Kidney (tissue), 14 donors: ENCODE data around the gene SLC12A7. TPM values are rescaled to one million over a fixed set of nuclear protein-coding genes. Genes with fewer than 3 reads are reported as not detected.

Experiments
- DNase-seq, 5 donors: peaks; one replicate each; pipeline ENCODE4 v3.0.0-alpha.2; 2013 to 2020
- FAIRE-seq: peaks from 2 replicates; lab custom pipeline; 2012; peaks lifted over from hg19 to GRCh38; lab: Jason Lieb, UNC
- H3K27ac ChIP-seq, 2 donors: one replicate each; pipeline ENCODE4 v1.7.0; 2013; ENCODE audit warnings: low read depth in 2 of 2, low read length in 2 of 2, inconsistent platforms in 1 of 2
- H3K27me3 ChIP-seq: one replicate; pipeline ENCODE4 v1.7.1; 2013; ENCODE audit warnings: low read length, inconsistent platforms; ENCODE audit not compliant: control insufficient read depth, insufficient read depth
- H3K36me3 ChIP-seq, 3 donors: one replicate each; pipeline versions ENCODE4 v1.7.0 to v1.7.1; 2013; ENCODE audit warnings: low read length in 3 of 3, control low read depth in 1 of 3, inconsistent platforms in 1 of 3; ENCODE audit not compliant: insufficient read depth in 3 of 3, control insufficient read depth in 2 of 3
- H3K4me1 ChIP-seq, 3 donors: one replicate each; pipeline versions ENCODE4 v1.7.0 to v1.7.1; 2013; ENCODE audit warnings: low read length in 3 of 3, inconsistent platforms in 1 of 3, low read depth in 1 of 3; ENCODE audit not compliant: control insufficient read depth in 2 of 3, insufficient read depth in 2 of 3
- H3K4me3 ChIP-seq, 3 donors: one replicate each; pipeline versions ENCODE4 v1.7.0 to v1.8.1; 2013; ENCODE audit warnings: low read length in 3 of 3, control low read depth in 1 of 3, inconsistent platforms in 1 of 3
- H3K9ac ChIP-seq, 3 donors: one replicate each; pipeline versions ENCODE4 v1.7.0 to v1.7.1; 2013; ENCODE audit warnings: low read length in 3 of 3, control low read depth in 1 of 3, inconsistent platforms in 1 of 3
- H3K9me3 ChIP-seq, 3 donors: one replicate each; pipeline versions ENCODE4 v1.7.0 to v1.7.1; 2013; ENCODE audit warnings: low read length in 3 of 3, control low read depth in 1 of 3, inconsistent platforms in 1 of 3; ENCODE audit not compliant: control insufficient read depth in 2 of 3, insufficient read depth in 1 of 3
- CTCF ChIP-seq: IDR thresholded peaks from 3 replicates; pipeline ENCODE4 v1.5.1; 2012; ENCODE audit warnings: mild to moderate bottlenecking, moderate library complexity, borderline replicate concordance; ENCODE audit not compliant: insufficient read depth; ENCODE audit errors: extremely low read depth
- intact Hi-C: fragments of 100-400 bp; cut with DNase I; formaldehyde crosslinking; loops from one replicate; pipeline ENCODE4 v1.11.1; 2022
- polyA plus RNA-seq: library from polyadenylated mRNA; stranded (reverse); fragments of 350-450 nt; fragmentation: Illumina TruSeq; extraction: RNeasy Lipid Tissue Mini Kit (QIAGEN cat#74804); gene quantifications from one replicate; pipeline ENCODE4 v1.2.3, GENCODE V29; 2014; ENCODE audit warnings: low read depth, low replicate concordance; ENCODE audit not compliant: insufficient read depth
- total RNA-seq: library from RNA; stranded (reverse); fragmentation: NEBNext Ultra II Directional; extraction: Animal tissue kit (Norgen Biotek cat#: 25700); gene quantifications from one replicate; pipeline ENCODE4 v1.2.1, GENCODE V29; 2021
- donor health status: control.
- donor health status: control.
- donor health status: control.
- donor health status: control.
- donor health status: control.
- donor health status: DM: yes; HTN: yes; CAD: no.
- donor health status: Normal renal cell carcinoma (clear cell type).

Gene SLC12A7
- total and polyA plus RNA-seq, 2 donors from 2014 or later: 28.2 to 92.9 TPM

- Histone ChIP-seq H3K27ac (no peak overlapping the region), H3K36me3 (peaks cover 0 to 49% (median 7%) of the 10 kb centered on the region in 3 donors), H3K27me3 (no peaks in the 10 kb centered on the region), H3K9me3 (no peaks in the 10 kb centered on the region), H3K4me3 (no peak overlapping the region), H3K9ac (no peak overlapping the region), H3K4me1 (no peaks in the 10 kb centered on the region)
- no peak for TF ChIP-seq CTCF
- intact Hi-C loops: no loop called here
- DNase-seq: no peak
- no peak for FAIRE-seq
Measured at GRCh38 chr5:1074226-1074625, 37.6 kb downstream of the SLC12A7 start.

DNA sequence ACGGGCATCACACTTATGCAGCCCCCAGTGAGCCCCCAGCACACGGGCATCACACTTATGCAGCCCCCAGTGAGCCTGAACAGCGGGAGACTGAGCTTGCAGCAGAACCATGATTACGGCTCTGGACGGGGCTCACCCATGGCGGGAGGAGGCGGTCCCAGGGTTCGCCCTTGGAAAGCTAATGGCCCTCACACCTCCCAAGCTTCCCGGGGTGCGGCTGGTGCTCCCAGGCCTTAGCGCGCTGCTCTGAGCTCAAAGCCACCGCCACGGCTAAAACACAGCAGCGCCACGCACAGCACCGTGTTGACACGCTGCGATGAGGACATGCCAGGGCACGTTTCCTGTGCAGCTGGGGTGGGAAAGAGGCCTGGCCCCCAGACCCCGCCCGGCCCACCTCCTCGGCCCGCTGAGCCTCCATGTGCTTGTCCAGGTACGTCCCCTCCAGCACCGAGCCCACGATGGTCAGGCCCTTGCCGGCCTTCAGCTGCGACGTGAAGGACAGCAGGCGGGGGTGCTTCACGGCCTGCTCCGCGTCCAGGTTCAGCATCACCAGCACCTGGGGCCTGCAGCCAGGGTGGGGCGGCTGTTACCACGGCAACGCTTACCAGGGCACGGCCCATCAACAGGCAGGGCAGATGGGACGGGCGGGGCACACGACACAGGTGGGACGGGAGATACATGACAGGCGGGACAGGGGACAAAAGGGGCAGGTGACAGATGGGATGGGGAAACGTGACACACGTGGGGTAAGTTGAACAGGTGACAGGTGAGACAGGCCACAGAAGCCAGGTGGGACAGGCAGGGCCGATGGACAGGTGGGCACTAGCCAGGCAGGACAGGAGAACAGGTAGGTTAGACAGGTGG lies 38.4 kb downstream of the SLC12A7 start:
- intact Hi-C loops: no loop called here
- Histone ChIP-seq H3K9ac (no peak overlapping the region), H3K4me3 (no peak overlapping the region), H3K27me3 (no peaks in the 10 kb centered on the region), H3K36me3 (peaks cover 0 to 52% (median 5%) of the 10 kb centered on the region in 3 donors), H3K27ac (no peak overlapping the region), H3K4me1 (no peaks in the 10 kb centered on the region), H3K9me3 (no peaks in the 10 kb centered on the region)
- FAIRE-seq (no peak), DNase-seq (no peak)
- no peak for TF ChIP-seq CTCF

DNA sequence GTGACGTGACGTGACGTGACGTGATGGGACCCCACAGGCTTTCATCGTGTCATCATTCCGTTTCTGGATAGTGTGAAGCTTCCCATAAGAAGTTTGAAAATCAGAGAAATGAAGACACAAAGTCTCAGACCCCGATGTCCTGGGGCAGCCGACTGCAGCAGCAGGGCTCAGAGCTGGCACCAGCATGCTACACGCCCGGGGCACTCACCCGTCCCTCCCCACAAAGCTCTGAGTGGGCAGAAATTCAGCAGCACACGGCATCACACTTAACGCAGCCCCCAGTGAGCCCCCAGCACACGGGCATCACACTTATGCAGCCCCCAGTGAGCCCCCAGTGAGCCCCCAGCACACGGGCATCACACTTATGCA lies 42.2 kb downstream of the SLC12A7 start:
- Histone ChIP-seq H3K9me3 (no peaks in the 10 kb centered on the region), H3K4me3 (no peak overlapping the region), H3K27me3 (no peaks in the 10 kb centered on the region), H3K9ac (no peak overlapping the region), H3K36me3 (peaks cover 0 to 40% (median 7%) of the 10 kb centered on the region in 3 donors), H3K4me1 (no peaks in the 10 kb centered on the region), H3K27ac (no peak overlapping the region)
- intact Hi-C loops: no loop called here
- DNase-seq: no peak
- no peak for TF ChIP-seq CTCF
- no peak for FAIRE-seq
